Endodermal cell (in vitro differentiated cells): ENCODE results near the gene BNC2. TPM values are rescaled to one million over a fixed set of nuclear protein-coding genes. Genes with fewer than 3 reads are reported as not detected.

ENCODE experiments used
- DNase-seq: peaks from one replicate; pipeline ENCODE4 v3.0.0-alpha.2; 2017
- H3K27ac ChIP-seq: 2 replicates; pipeline ENCODE4 v1.5.1; 2013; ENCODE audit warnings: mild to moderate bottlenecking, low read depth, low read length, moderate library complexity
- H3K27me3 ChIP-seq: 2 replicates; pipeline ENCODE4 v1.6.1; 2013; ENCODE audit warnings: mild to moderate bottlenecking, low read length, moderate library complexity; ENCODE audit not compliant: insufficient read depth, control insufficient read depth, poor library complexity, severe bottlenecking
- H3K36me3 ChIP-seq: 2 replicates; pipeline ENCODE4 v1.7.0; 2013; ENCODE audit warnings: mild to moderate bottlenecking, low read length, moderate library complexity; ENCODE audit not compliant: control insufficient read depth, insufficient read depth
- H3K4me1 ChIP-seq: one replicate; pipeline ENCODE4 v1.7.0; 2013; ENCODE audit warnings: low read length; ENCODE audit not compliant: control insufficient read depth, insufficient read depth
- H3K4me3 ChIP-seq: 2 replicates; pipeline ENCODE4 v1.5.1; 2013; ENCODE audit warnings: mild to moderate bottlenecking, low read length, moderate library complexity
- H3K9ac ChIP-seq: 2 replicates; pipeline ENCODE4 v1.6.1; 2013; ENCODE audit warnings: mild to moderate bottlenecking, low read length, moderate library complexity; ENCODE audit not compliant: poor library complexity, severe bottlenecking; ENCODE audit errors: extremely low read depth
- H3K9me3 ChIP-seq: 2 replicates; pipeline ENCODE4 v1.6.1; 2013; ENCODE audit warnings: mild to moderate bottlenecking, low read length, moderate library complexity; ENCODE audit not compliant: control insufficient read depth
- H3K27ac Mint-ChIP-seq: 2 replicates; pipeline ENCODE4 v1.8.0; 2020; ENCODE audit warnings: mixed read lengths
- H3K27me3 Mint-ChIP-seq: 2 replicates; pipeline ENCODE4 v1.8.0; 2021; ENCODE audit warnings: mild to moderate bottlenecking, mixed read lengths; ENCODE audit not compliant: insufficient read depth
- H3K36me3 Mint-ChIP-seq: 2 replicates; pipeline ENCODE4 v1.8.0; 2020; ENCODE audit warnings: low read depth, mixed read lengths
- H3K4me1 Mint-ChIP-seq: 2 replicates; pipeline ENCODE4 v1.8.0; 2020; ENCODE audit warnings: mixed read lengths
- H3K4me3 Mint-ChIP-seq: 2 replicates; pipeline ENCODE4 v1.8.0; 2020; ENCODE audit warnings: mild to moderate bottlenecking, moderate library complexity, mixed read lengths
- H3K9me3 Mint-ChIP-seq: 2 replicates; pipeline ENCODE4 v1.8.0; 2020; ENCODE audit warnings: mild to moderate bottlenecking, mixed read lengths
- WGBS, 2 experiments: methylation state at CpG; one replicate each; pipeline versions ENCODE4 v1.1.5 to v1.1.7; 2013; ENCODE audit warnings: missing lambda C conversion rate in 2 of 2, mixed read lengths in 1 of 2; ENCODE audit not compliant: insufficient coverage in 1 of 2, insufficient read length in 1 of 2; 5-methylcytosine and 5-hydroxymethylcytosine counted together
- total RNA-seq, 2 donors: library from RNA; stranded (reverse); fragmentation: NEBNext Ultra II Directional in 1 of 2; extraction: Animal tissue kit (Norgen Biotek cat#: 25700) in 1 of 2; gene quantifications; 2 replicates in 1 of 2; 3 replicates in 1 of 2; pipeline ENCODE4 v1.2.1, GENCODE V29; 2021
- TF ChIP-seq, protein P1 (sequence below): fragments of 200-600 bp; sonication (generic); conservative IDR thresholded peaks from 2 replicates; pipeline ENCODE4 v1.5.0; 2021; ENCODE audit warnings: antibody characterized with exemption, mild to moderate bottlenecking

The BNC2 gene
- total RNA-seq, 2 donors from 2014 or later = 3.0 to 10.5 TPM

DNA sequence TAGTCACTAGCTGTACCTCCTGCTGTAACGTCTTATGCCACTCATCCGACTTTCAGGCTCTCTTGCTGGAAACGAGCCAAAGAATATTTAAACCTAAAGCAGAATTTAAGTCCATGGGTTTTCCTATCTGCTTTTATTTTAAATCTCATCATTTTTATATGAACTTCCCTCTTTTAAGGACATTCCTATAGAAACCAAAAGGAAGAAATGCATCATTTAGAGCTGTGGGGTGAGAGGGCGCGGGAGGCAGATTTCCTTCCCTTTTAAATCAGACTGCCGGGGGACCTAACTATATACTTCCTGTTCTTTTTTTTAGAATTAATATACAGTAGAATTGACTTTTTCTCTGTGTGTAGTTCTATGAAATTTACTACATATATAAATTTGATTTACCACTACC is 468.8 kb downstream of the BNC2 start:
- Histone ChIP-seq H3K27ac (no peak overlapping the region), H3K4me1 (no peaks in the 10 kb centered on the region), H3K9ac (no peak overlapping the region), H3K9me3 (no peaks in the 10 kb centered on the region), H3K27me3 (no peaks in the 10 kb centered on the region), H3K4me3 (no peak overlapping the region), H3K36me3 (no peaks in the 10 kb centered on the region)
- H3K4me3 Mint-ChIP-seq = no peak overlapping the region
- H3K9me3 Mint-ChIP-seq = no peaks in the 10 kb centered on the region
- H3K4me1 Mint-ChIP-seq = no peaks in the 10 kb centered on the region
- DNase-seq = no peak
- H3K36me3 Mint-ChIP-seq = no peaks in the 10 kb centered on the region
- WGBS, 2 experiments = 95% methylated on average over 3 to 5 of the region's 6 CpGs
- TF ChIP-seq, protein P1, sequence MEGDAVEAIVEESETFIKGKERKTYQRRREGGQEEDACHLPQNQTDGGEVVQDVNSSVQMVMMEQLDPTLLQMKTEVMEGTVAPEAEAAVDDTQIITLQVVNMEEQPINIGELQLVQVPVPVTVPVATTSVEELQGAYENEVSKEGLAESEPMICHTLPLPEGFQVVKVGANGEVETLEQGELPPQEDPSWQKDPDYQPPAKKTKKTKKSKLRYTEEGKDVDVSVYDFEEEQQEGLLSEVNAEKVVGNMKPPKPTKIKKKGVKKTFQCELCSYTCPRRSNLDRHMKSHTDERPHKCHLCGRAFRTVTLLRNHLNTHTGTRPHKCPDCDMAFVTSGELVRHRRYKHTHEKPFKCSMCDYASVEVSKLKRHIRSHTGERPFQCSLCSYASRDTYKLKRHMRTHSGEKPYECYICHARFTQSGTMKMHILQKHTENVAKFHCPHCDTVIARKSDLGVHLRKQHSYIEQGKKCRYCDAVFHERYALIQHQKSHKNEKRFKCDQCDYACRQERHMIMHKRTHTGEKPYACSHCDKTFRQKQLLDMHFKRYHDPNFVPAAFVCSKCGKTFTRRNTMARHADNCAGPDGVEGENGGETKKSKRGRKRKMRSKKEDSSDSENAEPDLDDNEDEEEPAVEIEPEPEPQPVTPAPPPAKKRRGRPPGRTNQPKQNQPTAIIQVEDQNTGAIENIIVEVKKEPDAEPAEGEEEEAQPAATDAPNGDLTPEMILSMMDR = no peak
- H3K27me3 Mint-ChIP-seq = no peaks in the 10 kb centered on the region
- H3K27ac Mint-ChIP-seq = no peak overlapping the region

DNA sequence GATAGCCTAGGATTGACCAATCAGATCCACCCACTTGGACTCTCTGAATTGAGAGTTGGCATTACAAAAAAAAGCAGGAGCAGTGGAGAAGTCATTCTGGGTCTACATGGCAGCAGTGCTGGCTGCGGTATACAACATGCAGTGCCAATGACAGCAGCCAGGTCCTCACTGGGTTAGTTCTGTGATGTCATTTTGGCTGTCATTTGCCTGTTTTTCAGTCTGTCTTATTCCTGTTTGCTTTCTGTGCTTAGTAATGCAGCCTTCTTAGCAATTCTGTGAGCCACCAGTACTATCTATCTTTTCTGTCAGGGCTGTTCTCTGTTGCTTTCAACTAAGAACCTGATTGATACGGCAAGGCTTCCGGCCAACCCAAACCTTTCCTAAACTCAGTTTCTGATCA is 471.8 kb downstream of the BNC2 start:
- Histone ChIP-seq H3K27ac (no peak overlapping the region), H3K36me3 (no peaks in the 10 kb centered on the region), H3K27me3 (no peaks in the 10 kb centered on the region), H3K9me3 (peaks cover 11% of the 10 kb centered on the region), H3K4me3 (no peak overlapping the region), H3K9ac (no peak overlapping the region), H3K4me1 (no peaks in the 10 kb centered on the region)
- no peak overlapping the region for H3K4me3 Mint-ChIP-seq
- H3K36me3 Mint-ChIP-seq = peaks cover 4% of the 10 kb centered on the region
- H3K27ac Mint-ChIP-seq = no peak overlapping the region
- TF ChIP-seq, protein P1 = no peak
- H3K9me3 Mint-ChIP-seq = peaks cover 16% of the 10 kb centered on the region
- WGBS, 2 experiments = 70 to 76% methylated on average over 3 of the region's 3 CpGs
- no peaks in the 10 kb centered on the region for H3K4me1 Mint-ChIP-seq
- DNase-seq = no peak
- H3K27me3 Mint-ChIP-seq = no peaks in the 10 kb centered on the region

DNA sequence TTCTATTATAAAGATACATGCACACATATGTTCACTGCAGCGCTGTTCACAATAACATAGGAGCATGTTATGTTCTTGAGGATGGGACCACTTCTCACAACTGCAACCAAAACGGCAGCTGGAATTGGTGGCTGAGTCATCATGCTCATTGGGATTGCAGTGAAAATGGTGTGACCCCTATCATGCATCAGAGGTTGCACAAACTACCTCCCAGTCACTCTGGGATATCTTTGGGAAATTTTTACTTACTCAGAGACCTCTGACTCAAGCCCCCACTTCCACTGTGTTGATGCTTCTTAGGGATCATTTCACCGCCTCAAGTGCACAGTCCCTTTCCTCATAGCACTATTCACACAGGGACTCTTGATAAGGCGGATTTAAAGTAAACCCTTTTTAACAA is 474.1 kb downstream of the BNC2 start:
- H3K4me1 ChIP-seq = no peaks in the 10 kb centered on the region
- Mint-ChIP-seq H3K27me3 (no peaks in the 10 kb centered on the region), H3K27ac (no peak overlapping the region), H3K9me3 (peaks cover 16% of the 10 kb centered on the region), H3K36me3 (peaks cover 4% of the 10 kb centered on the region), H3K4me1 (no peaks in the 10 kb centered on the region), H3K4me3 (no peak overlapping the region)
- no peak for DNase-seq
- TF ChIP-seq, protein P1 = no peak
- H3K9me3 ChIP-seq = peaks cover 11% of the 10 kb centered on the region
- H3K27me3 ChIP-seq = no peaks in the 10 kb centered on the region
- no peak overlapping the region for H3K27ac ChIP-seq
- H3K4me3 ChIP-seq = no peak overlapping the region
- no peak overlapping the region for H3K9ac ChIP-seq
- H3K36me3 ChIP-seq = no peaks in the 10 kb centered on the region
- 90 to 92% methylated on average over 3 to 4 of the region's 4 CpGs for WGBS, 2 experiments
